DOHH2 (cell line): Measurements from ENCODE around the gene KRTAP10-1.

ENCODE experiments used
- H3F3A ChIP-seq: fragments of 200-600 bp; sonication (generic), shearing (Covaris generic); 2 replicates; pipeline ENCODE4 v1.6.0; 2016; ENCODE audit warnings: antibody characterized with exemption, mild to moderate bottlenecking; ENCODE audit not compliant: control insufficient read depth, insufficient read depth
- H3K27ac ChIP-seq: fragments of 200-600 bp; sonication (generic); 2 replicates; pipeline ENCODE4 v1.5.1; 2014; ENCODE audit warnings: low read depth, mild to moderate bottlenecking, low read length, moderate library complexity
- H3K27me3 ChIP-seq: fragments of 200-600 bp; sonication (generic); 2 replicates; pipeline ENCODE4 v1.6.1; 2014; ENCODE audit warnings: mild to moderate bottlenecking, low read length, mixed read lengths; ENCODE audit not compliant: control insufficient read depth
- H3K36me3 ChIP-seq: fragments of 200-600 bp; sonication (generic); 2 replicates; pipeline ENCODE4 v1.6.1; 2014; ENCODE audit warnings: mild to moderate bottlenecking, low read length, moderate library complexity, mixed read lengths; ENCODE audit not compliant: control insufficient read depth
- H3K4me1 ChIP-seq: fragments of 200-600 bp; sonication (generic); 2 replicates; pipeline ENCODE4 v1.6.1; 2014; ENCODE audit warnings: mild to moderate bottlenecking, low read length, mixed read lengths; ENCODE audit not compliant: control insufficient read depth
- H3K4me2 ChIP-seq: fragments of 200-600 bp; sonication (generic); 2 replicates; pipeline ENCODE4 v1.6.0; 2014; ENCODE audit warnings: mild to moderate bottlenecking, low read length, moderate library complexity
- H3K4me3 ChIP-seq: fragments of 200-600 bp; sonication (generic); 2 replicates; pipeline ENCODE4 v1.5.1; 2014; ENCODE audit warnings: mild to moderate bottlenecking, low read length, mixed read lengths
- H3K79me2 ChIP-seq: fragments of 200-600 bp; sonication (generic); 2 replicates; pipeline ENCODE4 v1.6.1; 2014; ENCODE audit warnings: mild to moderate bottlenecking, low read length, mixed read lengths; ENCODE audit not compliant: control insufficient read depth
- H3K9me2 ChIP-seq: fragments of 200-600 bp; sonication (generic); replicated peaks from 2 replicates; pipeline ENCODE4 v1.6.1; 2014; ENCODE audit warnings: mild to moderate bottlenecking, low read length, mixed read lengths; ENCODE audit not compliant: control insufficient read depth
- H3K9me3 ChIP-seq: fragments of 200-600 bp; sonication (generic); 2 replicates; pipeline ENCODE4 v1.6.1; 2014; ENCODE audit warnings: antibody characterized with exemption, low read length, mixed read lengths; ENCODE audit not compliant: control insufficient read depth, insufficient read depth
- H4K20me1 ChIP-seq: fragments of 200-600 bp; sonication (generic); 2 replicates; pipeline ENCODE4 v1.6.0; 2014; ENCODE audit warnings: low read depth, mild to moderate bottlenecking, antibody characterized with exemption, low read length, moderate library complexity; ENCODE audit not compliant: control insufficient read depth, insufficient read depth
- CTCF ChIP-seq: fragments of 200-600 bp; sonication (generic); IDR thresholded peaks from one replicate; pipeline ENCODE4 v1.5.1; 2014; ENCODE audit warnings: antibody characterized with exemption, mild to moderate bottlenecking, low read depth, low read length; ENCODE audit not compliant: poor library complexity, severe bottlenecking
- EZH2phosphoT487 ChIP-seq: fragments of 200-600 bp; sonication (generic); IDR thresholded peaks from 2 replicates; pipeline ENCODE4 v1.6.1; 2017; ENCODE audit warnings: borderline replicate concordance, mild to moderate bottlenecking, antibody characterized with exemption, low read length, moderate library complexity, mixed read lengths

The KRTAP10-1 gene

GRCh38 chr21:44527983-44528633 lies 11.9 kb downstream of the KRTAP10-1 start:
- Histone ChIP-seq H3K27ac (no peak overlapping the region), H3K36me3 (no peaks in the 10 kb centered on the region), H3F3A (no peaks in the 10 kb centered on the region), H3K9me3 (peaks cover 19% of the 10 kb centered on the region; the same call in 1 of the 2 replicates), H3K4me3 (no peak overlapping the region), H3K4me2 (no peak overlapping the region), H3K9me2 (no peaks in the 10 kb centered on the region), H3K79me2 (no peaks in the 10 kb centered on the region), H3K4me1 (no peaks in the 10 kb centered on the region), H3K27me3 (no peaks in the 10 kb centered on the region), H4K20me1 (no peaks in the 10 kb centered on the region)
- TF ChIP-seq EZH2phosphoT487 (no peak), CTCF (no peak)

GRCh38 chr21:44527156-44527982 lies 12.6 kb downstream of the KRTAP10-1 start:
- Histone ChIP-seq H4K20me1 (no peaks in the 10 kb centered on the region), H3K4me3 (no peak overlapping the region), H3K27me3 (no peaks in the 10 kb centered on the region), H3K4me1 (no peaks in the 10 kb centered on the region), H3K4me2 (no peak overlapping the region), H3F3A (no peaks in the 10 kb centered on the region), H3K36me3 (no peaks in the 10 kb centered on the region), H3K79me2 (no peaks in the 10 kb centered on the region), H3K27ac (no peak overlapping the region), H3K9me2 (no peaks in the 10 kb centered on the region), H3K9me3 (peaks cover 24% of the 10 kb centered on the region; the same call in 1 of the 2 replicates)
- no peak for TF ChIP-seq CTCF
- no peak for TF ChIP-seq EZH2phosphoT487

GRCh38 chr21:44526096-44526997 lies 13.6 kb downstream of the KRTAP10-1 start:
- no peaks in the 10 kb centered on the region for H4K20me1 ChIP-seq
- no peaks in the 10 kb centered on the region for H3F3A ChIP-seq
- H3K4me1 ChIP-seq, result no peaks in the 10 kb centered on the region
- no peaks in the 10 kb centered on the region for H3K36me3 ChIP-seq
- no peaks in the 10 kb centered on the region for H3K27me3 ChIP-seq
- no peak overlapping the region for H3K27ac ChIP-seq
- H3K4me2 ChIP-seq, result no peak overlapping the region
- peaks cover 27% of the 10 kb centered on the region; the same call in 1 of the 2 replicates for H3K9me3 ChIP-seq
- no peaks in the 10 kb centered on the region for H3K9me2 ChIP-seq
- H3K79me2 ChIP-seq, result no peaks in the 10 kb centered on the region
- H3K4me3 ChIP-seq, result no peak overlapping the region
- TF ChIP-seq CTCF (no peak), EZH2phosphoT487 (no peak)
